ENCODE measurements around the gene LPCAT1.

DNA sequence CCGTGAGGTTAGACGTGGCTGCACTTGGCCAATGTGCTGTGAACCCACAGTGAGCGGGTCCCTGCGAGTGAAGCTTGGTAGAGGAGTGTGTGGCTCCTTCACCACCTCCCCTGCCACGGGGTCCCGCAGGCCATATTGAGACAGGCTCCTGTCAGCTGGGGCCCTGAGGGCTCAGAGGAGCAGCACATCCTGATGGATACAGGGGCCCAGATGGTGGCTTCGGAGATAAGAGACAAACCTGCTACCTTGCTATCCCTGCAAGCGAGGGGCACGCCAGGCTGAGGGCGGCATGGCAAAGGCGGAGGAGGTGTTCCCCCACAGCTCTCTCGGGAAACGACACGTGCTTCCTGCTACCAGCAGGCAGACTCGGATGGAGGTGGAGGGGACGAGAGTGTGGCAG lies 111.6 kb downstream of the LPCAT1 start:
- TF ChIP-seq, protein P1, sequence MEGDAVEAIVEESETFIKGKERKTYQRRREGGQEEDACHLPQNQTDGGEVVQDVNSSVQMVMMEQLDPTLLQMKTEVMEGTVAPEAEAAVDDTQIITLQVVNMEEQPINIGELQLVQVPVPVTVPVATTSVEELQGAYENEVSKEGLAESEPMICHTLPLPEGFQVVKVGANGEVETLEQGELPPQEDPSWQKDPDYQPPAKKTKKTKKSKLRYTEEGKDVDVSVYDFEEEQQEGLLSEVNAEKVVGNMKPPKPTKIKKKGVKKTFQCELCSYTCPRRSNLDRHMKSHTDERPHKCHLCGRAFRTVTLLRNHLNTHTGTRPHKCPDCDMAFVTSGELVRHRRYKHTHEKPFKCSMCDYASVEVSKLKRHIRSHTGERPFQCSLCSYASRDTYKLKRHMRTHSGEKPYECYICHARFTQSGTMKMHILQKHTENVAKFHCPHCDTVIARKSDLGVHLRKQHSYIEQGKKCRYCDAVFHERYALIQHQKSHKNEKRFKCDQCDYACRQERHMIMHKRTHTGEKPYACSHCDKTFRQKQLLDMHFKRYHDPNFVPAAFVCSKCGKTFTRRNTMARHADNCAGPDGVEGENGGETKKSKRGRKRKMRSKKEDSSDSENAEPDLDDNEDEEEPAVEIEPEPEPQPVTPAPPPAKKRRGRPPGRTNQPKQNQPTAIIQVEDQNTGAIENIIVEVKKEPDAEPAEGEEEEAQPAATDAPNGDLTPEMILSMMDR (IDR thresholded peaks at IDR 0.05): no peak
- TF ChIP-seq POLR2AphosphoS5 (IDR thresholded peaks at IDR 0.05): no peak
- TF ChIP-seq POLR2A (IDR thresholded peaks at IDR 0.05): no peak
- TF ChIP-seq EP300 (IDR thresholded peaks at IDR 0.05): no peak

All from stomach (tissue), 4 donors.